ENCODE measurements around the gene BAK1.

DNA sequence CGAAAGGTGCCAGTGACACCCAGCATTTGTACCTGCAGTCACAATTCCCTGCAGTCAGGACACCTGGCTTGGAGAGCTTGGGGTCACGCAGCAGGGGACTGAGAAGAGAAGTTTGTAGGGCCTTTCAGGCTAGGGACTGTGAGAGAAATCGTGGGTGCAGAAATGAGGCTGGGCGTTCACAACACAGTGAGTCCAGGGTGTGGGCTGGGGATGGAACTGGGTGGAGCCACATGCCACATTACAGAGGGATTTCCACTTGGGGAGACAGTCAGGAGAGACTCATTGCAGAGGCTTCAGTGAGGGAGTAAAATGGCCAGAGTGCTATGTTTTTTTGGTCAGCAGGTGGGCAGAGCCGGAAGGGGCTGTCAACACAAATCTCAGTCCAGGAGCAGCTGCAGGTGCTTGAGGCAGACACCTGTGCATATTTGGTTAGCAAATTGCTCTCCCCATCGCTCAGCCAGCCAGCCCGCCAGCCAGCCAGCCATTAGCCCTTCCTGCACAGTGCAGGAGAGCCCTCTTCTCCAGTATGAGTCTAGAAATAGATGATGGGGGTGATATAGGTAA is 48.4 kb upstream of the BAK1 start:
- no peak for TF ChIP-seq CTCF (IDR thresholded peaks at IDR 0.05)
- no peak for TF ChIP-seq POLR2A (IDR thresholded peaks at IDR 0.05)
